ENCODE measurements around the gene HSPB2. TPM values are rescaled to one million over a fixed set of nuclear protein-coding genes. Genes with fewer than 3 reads are reported as not detected.

The HSPB2 gene
- total and polyA plus RNA-seq, 2 donors (not counting 1 experiment from before 2014, with no cell fraction given): not detected

GRCh38 chr11:111871693-111872161, 40.8 kb upstream of the HSPB2 start:
- TF ChIP-seq EZH2 (IDR thresholded peaks at IDR 0.05; ENCODE audit: borderline replicate concordance, insufficient read depth, low read depth, low read length, poor library complexity, severe bottlenecking) (no peak), CTCF (IDR thresholded peaks at IDR 0.05) (no peak)
- intact Hi-C loops (cut with micrococcal nuclease): loop anchor here (1.0 to 2.0 kb wide), 5 partner anchors 8 to 269 kb away; partner anchors contain the start of genes CFAP68, FDXACB1, SDHD and SIK2
- Mint-ChIP-seq H3K4me3 (peak overlapping the region; percentile 94), H3K4me1 (peaks cover 16% of the 10 kb centered on the region), H3K27me3 (no peaks in the 10 kb centered on the region), H3K27ac (peak overlapping the region; percentile 94), H3K9me3 (ENCODE audit: insufficient read depth) (no peaks in the 10 kb centered on the region)
- Histone ChIP-seq H3K27ac (ENCODE audit: low read length in 2 of 2) (peak overlapping the region; percentile 72 to 91), H3K4me2 (replicated peaks; ENCODE audit: low read depth, low read length, poor library complexity, severe bottlenecking) (peak overlapping the region; percentile 81), H3K9ac (ENCODE audit: low read length) (peak overlapping the region; percentile 87), H4K20me1 (ENCODE audit: control insufficient read depth, insufficient read depth, low read length, poor library complexity, severe bottlenecking) (no peaks in the 10 kb centered on the region), H3K4me1 (ENCODE audit: control insufficient read depth in 2 of 2, insufficient read depth in 2 of 2, low read length in 2 of 2) (peaks cover 13 to 14% of the 10 kb centered on the region in 2 donors), H3K9me3 (ENCODE audit: control extremely low read depth in 1 of 3, control insufficient read depth in 2 of 3, insufficient read depth in 1 of 3, low read length in 2 of 3) (no peaks in the 10 kb centered on the region), H2AFZ (ENCODE audit: insufficient read depth, low read depth, low read length, poor library complexity, severe bottlenecking) (peak overlapping the region; percentile 86), H3K79me2 (ENCODE audit: control insufficient read depth, insufficient read depth, low read length) (peaks cover 8% of the 10 kb centered on the region), H3K4me3 (ENCODE audit: control extremely low read depth in 1 of 5, extremely low read depth in 1 of 5, insufficient read depth in 1 of 5, low read depth in 2 of 5, low read length in 4 of 5) (peak overlapping the region; percentile 62 to 81 (median 80)), H3K27me3 (replicated peaks in 1 of 4; ENCODE audit: control extremely low read depth in 1 of 4, control insufficient read depth in 3 of 4, insufficient read depth in 4 of 4, low read length in 3 of 4) (no peaks in the 10 kb centered on the region), H3K36me3 (replicated peaks in 1 of 2; ENCODE audit: control extremely low read depth in 1 of 2, control insufficient read depth in 1 of 2, extremely low read depth in 1 of 2, insufficient read depth in 2 of 2, low read length in 1 of 2) (peaks cover 2 to 18% of the 10 kb centered on the region in 2 experiments)
- no CpG with 5 or more reads among the region's 5 CpGs for WGBS (ENCODE audit: insufficient coverage)
- ChIA-PET POLR2A (interaction anchor here (0.7 to 1.5 kb wide), 5 partner anchors 8 to 269 kb away, joined by 3 to 5 read pairs (median 3); partner anchors contain the start of genes SDHD, SIK2 and TIMM8B), CTCF (interaction anchor here (0.6 to 2.1 kb wide), 11 partner anchors 8 to 285 kb away, joined by 3 to 10 read pairs (median 4); no protein-coding TSS in a partner anchor)
- DNase-seq (no peak), ATAC-seq (ENCODE audit: low read depth) (no peak)

GRCh38 chr11:111878385-111878848, 34.1 kb upstream of the HSPB2 start:
- 1% methylated on average over 12 of the region's 13 CpGs for WGBS (ENCODE audit: insufficient coverage)
- Mint-ChIP-seq H3K4me1 (peaks cover 16% of the 10 kb centered on the region), H3K4me3 (peak overlapping the region; percentile 94), H3K27me3 (no peaks in the 10 kb centered on the region), H3K9me3 (ENCODE audit: insufficient read depth) (peaks cover 4% of the 10 kb centered on the region), H3K27ac (peak overlapping the region; percentile 98)
- Histone ChIP-seq H4K20me1 (ENCODE audit: control insufficient read depth, insufficient read depth, low read length, poor library complexity, severe bottlenecking) (no peaks in the 10 kb centered on the region), H3K36me3 (replicated peaks in 1 of 2; ENCODE audit: control extremely low read depth in 1 of 2, control insufficient read depth in 1 of 2, extremely low read depth in 1 of 2, insufficient read depth in 2 of 2, low read length in 1 of 2) (peaks cover 2 to 4% of the 10 kb centered on the region in 2 experiments), H3K4me1 (ENCODE audit: control insufficient read depth in 2 of 2, insufficient read depth in 2 of 2, low read length in 2 of 2) (peaks cover 12 to 14% of the 10 kb centered on the region in 2 donors), H3K4me2 (replicated peaks; ENCODE audit: low read depth, low read length, poor library complexity, severe bottlenecking) (peak overlapping the region; percentile 81), H3K9me3 (ENCODE audit: control extremely low read depth in 1 of 3, control insufficient read depth in 2 of 3, insufficient read depth in 1 of 3, low read length in 2 of 3) (no peaks in the 10 kb centered on the region), H3K4me3 (ENCODE audit: control extremely low read depth in 1 of 5, extremely low read depth in 1 of 5, insufficient read depth in 1 of 5, low read depth in 2 of 5, low read length in 4 of 5) (peak overlapping the region; percentile 58 to 93 (median 75)), H2AFZ (ENCODE audit: insufficient read depth, low read depth, low read length, poor library complexity, severe bottlenecking) (peak overlapping the region; percentile 82), H3K27me3 (replicated peaks in 1 of 4; ENCODE audit: control extremely low read depth in 1 of 4, control insufficient read depth in 3 of 4, insufficient read depth in 4 of 4, low read length in 3 of 4) (no peaks in the 10 kb centered on the region), H3K9ac (ENCODE audit: low read length) (peak overlapping the region; percentile 80), H3K79me2 (ENCODE audit: control insufficient read depth, insufficient read depth, low read length) (no peaks in the 10 kb centered on the region), H3K27ac (ENCODE audit: low read length in 2 of 2) (peak overlapping the region; percentile 88 to 97)
- TF ChIP-seq CTCF (IDR thresholded peaks at IDR 0.05): no peak
- DNase-seq (no peak), ATAC-seq (ENCODE audit: low read depth) (no peak)
- intact Hi-C loops (cut with micrococcal nuclease): loop anchor here (1.0 to 5.0 kb wide), 6 partner anchors 104 to 1434 kb away; partner anchors contain the start of genes DLAT, NKAPD1, PIH1D2 and SIK2
- CTCF ChIA-PET: interaction anchor here (0.6 to 1.6 kb wide), 5 partner anchors 8 to 274 kb away, joined by 3 to 6 read pairs (median 6); no protein-coding TSS in a partner anchor
- POLR2A ChIA-PET: interaction anchor here (0.6 kb wide), 1 partner anchor 9 kb away, joined by 4 read pairs; no protein-coding TSS in a partner anchor
